GM19324 (cell line): Measurements from ENCODE around the gene SEMG2.

Experiments used
- ATAC-seq: cut with Tn5 transposase; IDR thresholded peaks from one replicate; pipeline ENCODE4 v1.9.1; 2021; ENCODE audit warnings: mild to moderate bottlenecking, moderate library complexity; ENCODE audit not compliant: unreplicated experiment, low FRiP score

SEMG2 gene

GRCh38 chr20:45221076-45221475 is at the start of gene SEMG2:
Gene SEMG2, plus strand, starts transcription at chr20:45221373. Its CDS starts 17 bp downstream, at chr20:45221390.
- no peak for ATAC-seq

DNA sequence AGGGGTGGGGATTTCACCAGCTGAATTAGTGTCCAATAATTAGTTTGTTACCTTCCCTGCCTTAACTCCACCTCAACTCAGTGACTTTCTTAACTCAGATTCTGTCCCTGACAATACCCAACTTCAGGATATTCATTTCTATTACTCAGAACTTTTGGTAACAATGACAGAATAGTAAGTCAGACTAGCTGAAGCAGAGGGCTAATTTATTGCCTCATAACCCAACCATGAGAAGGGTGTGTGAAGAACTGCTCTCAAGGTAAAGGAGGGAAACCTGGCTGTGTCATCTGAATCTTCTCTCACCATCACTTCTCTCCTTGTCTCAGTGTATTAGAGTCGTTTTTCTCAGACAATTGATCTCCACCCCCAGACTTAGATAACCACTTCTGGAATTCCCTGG is 47.7 kb upstream of the SEMG2 start:
- ATAC-seq = no peak

GRCh38 chr20:45174434-45175364 is 46.5 kb upstream of the SEMG2 start, which contains the start of gene PI3:
Gene PI3, plus strand, starts transcription at chr20:45174902. Its CDS starts 21 bp downstream, at chr20:45174923.
- no peak for ATAC-seq

DNA sequence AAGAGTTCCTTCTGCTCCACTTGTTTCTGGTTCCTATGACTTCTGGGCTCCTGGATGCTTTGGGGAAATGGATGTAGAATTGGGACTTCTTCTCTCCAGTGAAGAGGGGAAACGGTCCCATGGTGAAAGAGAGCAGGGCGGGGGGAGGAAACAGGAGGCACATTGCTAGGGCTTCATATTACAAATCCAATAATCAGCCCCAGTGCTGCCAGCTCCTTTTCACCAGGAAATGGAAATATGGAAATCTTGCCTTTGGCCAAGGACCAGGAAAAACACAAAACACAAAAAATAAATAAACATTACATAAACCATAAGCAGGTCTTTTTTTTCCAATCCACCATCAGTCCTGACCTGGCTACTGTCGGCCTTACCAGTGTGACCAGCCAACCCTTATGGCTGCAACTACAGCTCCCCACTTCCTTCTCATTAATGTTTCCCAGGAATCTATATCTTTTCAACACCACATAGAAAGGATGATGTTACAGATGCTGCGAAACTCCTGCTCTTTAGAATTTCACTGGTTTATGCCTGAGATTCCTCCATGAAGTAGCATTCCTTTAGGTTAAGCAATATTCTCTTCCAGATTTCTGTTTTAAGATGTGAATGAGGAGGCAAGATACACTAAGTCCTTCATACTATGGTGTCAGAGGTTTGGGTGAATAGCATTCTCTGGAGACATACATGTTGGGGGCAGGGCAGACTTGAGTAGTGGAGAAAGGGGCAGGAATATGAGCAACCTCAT is 44.5 kb upstream of the SEMG2 start:
- ATAC-seq = no peak

GRCh38 chr20:45179166-45179565 is 42.0 kb upstream of the SEMG2 start:
- ATAC-seq = no peak

GRCh38 chr20:45181639-45182038 is 39.5 kb upstream of the SEMG2 start:
- no peak for ATAC-seq

- ATAC-seq = no peak
Measured at GRCh38 chr20:45183084-45183483, 38.1 kb upstream of the SEMG2 start.

GRCh38 chr20:45187693-45188092 is 33.5 kb upstream of the SEMG2 start:
- ATAC-seq = no peak

DNA sequence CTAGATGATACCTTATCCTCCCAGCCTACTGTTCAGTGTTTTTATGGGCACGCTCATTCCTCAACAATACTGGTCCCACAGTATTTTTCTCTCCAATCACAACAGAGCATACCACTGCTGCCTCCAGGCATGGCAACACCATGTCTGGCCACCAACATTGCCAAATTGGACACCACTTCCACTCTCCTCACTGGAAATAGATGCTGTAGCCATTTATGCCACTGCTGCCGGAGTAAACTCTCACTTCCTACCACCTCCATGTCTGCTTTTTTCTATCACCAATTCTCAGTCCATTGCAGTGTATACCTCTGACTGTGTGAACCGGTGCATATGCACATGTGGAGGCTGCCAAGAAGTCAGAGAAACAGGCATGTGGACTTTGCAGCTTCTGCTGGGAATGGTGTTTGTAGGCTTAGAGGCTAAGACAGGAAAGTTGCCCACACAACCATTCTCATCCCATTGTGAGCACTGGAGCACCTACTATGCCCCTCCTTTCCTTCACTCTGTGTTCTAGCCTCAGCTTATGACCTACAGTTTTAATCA is 32.0 kb upstream of the SEMG2 start:
- ATAC-seq = no peak

DNA sequence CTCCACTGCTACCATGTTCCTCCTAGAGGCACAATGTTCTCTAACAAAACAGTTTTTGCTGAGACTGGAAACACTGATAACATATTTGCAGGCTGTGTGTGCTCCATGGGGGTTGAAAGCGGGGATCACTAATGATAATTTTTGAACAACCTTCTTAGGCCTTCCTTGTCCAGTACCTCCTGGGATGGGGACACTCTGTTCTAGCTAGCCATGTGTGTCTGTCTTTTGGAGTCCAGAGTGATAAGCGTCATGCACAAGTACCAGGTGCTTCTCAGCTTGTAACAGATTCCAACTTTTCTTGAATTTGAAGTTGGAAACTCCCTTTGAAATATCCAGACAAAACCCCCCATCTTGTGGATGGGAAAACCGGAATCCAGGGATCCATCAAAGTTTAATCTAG is 31.3 kb upstream of the SEMG2 start:
- no peak for ATAC-seq

DNA sequence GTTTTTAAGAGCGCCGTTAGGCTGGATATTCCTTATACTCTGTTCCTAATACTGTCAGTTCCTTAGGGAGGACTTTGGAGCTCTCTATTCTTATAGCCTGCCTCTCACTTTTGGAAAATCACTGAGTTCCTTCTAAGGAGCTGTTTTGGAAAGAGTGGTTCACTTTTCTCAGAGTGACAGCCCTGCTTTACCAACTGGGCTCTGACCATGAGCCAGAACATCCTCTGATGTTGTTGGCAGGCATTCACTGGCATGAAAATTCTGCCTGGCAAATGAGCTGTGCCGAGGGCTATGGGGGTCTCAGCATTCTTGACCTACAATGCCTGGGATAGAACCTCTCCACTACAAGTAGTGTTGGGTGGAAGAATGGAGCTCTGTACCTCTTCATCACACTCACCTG is 29.2 kb upstream of the SEMG2 start:
- ATAC-seq = no peak

DNA sequence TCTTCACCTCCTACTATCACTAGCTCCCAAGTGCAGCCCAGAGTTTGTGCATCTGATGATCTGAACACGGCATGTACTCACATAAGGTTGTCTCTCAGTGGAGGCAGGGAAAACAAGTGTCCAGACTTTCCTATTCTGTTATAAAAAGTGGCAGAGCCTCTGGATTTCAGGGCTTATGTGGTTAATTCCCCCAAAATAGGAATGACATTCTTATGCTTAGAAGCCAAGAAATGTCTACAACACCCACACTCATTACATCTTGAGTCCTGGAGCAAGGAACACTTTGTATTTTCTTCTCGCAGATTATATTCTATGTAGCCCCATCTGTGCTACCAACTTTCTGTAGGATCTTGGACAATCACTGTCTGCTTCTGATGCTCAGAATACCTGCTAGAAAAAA is 27.8 kb upstream of the SEMG2 start:
- no peak for ATAC-seq

DNA sequence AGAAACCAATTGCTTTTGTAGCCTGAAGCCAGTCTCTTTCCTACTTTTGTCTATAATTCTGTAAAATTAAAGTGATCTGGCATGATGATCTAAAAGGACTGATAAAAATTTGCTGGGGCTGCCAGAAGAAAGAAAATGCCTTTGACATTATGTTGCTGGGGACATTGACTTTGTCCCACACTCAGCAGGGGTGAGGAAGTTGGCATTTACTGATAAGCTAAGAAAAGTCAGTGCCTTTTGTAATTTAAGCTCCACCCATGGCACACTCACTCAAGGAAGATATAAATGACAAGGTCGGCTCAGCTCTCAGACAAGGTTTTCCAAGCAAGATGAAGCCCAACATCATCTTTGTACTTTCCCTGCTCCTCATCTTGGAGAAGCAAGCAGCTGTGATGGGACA is 14.4 kb upstream of the SEMG2 start, which contains the start of gene SEMG1:
TSS of gene SEMG1 (plus strand) at position 309 of the 400 bp plus-strand sequence. CDS start at position 330, 21 bp downstream.
- no peak for ATAC-seq

- no peak for ATAC-seq
Measured at GRCh38 chr20:45209924-45210323, 11.2 kb upstream of the SEMG2 start.

GRCh38 chr20:45211569-45212474 is 9.4 kb upstream of the SEMG2 start:
- ATAC-seq = no peak

DNA sequence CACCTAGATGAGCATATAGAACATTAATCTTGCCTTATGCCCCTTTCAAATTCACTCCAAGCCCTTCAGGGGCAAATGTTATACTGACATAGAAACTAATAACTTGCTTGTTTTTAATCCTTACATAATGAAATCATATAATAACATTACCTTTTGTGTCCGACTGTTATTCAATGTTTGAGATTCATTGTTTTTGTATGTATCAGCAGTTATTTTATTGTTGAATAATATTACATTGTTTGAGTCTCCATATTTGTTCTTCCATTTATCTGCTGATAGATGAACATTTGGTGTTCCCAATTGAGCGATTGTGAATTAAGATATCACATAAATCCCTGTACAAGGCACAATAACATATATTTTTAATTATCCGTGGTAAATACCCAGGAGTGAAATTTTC is 8.3 kb upstream of the SEMG2 start:
- no peak for ATAC-seq

DNA sequence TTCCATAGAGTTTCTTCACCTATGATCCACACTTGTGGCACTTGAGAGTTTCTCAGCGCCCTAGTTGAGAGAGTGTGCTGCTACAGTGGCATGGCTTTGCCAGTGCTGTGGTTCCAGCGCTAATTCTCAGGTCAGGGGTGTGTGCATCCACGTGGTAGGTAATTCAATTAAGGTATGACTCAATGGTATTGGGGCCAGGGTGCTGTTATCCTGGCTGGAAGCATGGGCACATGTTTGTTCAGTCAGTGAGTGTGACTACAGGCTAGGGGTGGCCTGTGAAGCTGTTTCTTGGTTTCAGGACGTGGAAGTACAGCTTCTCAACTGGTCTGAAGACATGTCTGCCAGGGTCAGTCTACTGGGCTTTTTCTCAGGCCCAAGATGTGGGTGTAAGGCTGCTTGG is 3.0 kb upstream of the SEMG2 start:
- no peak for ATAC-seq

GRCh38 chr20:45218636-45219035 is 2.5 kb upstream of the SEMG2 start:
- no peak for ATAC-seq

DNA sequence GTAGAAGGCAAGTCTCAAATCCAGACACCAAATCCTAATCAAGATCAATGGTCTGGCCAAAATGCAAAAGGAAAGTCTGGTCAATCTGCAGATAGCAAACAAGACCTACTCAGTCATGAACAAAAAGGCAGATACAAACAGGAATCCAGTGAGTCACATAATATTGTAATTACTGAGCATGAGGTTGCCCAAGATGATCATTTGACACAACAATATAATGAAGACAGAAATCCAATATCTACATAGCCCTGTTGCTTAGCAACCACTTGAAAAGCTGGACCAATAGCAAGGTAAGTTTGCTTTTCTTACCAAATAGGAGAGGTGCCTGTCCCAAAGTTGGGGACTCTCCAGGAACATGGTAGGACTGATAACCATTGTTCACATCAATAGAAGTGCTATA is 2.0 kb downstream of the SEMG2 start:
- ATAC-seq = no peak

DNA sequence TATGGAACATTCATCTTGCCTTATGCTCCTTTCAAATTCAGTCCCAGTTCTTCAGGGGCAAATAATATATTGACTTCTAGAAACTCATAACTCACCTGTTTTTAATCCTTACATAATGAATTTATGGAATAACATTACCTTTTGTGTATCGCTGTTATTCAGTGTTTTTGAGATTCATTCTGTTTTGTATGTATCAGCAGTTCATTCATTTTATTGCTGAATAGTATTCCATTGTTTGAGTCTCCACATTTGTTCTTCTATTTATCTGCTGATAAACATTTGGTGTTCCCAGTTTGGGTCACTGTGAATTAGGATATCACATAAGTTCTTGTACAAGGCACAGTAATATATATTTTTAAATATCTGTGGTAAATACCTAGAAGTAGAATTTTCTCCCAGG is 5.1 kb downstream of the SEMG2 start:
- ATAC-seq = no peak
